ENCODE results near the gene CAMSAP1.

DNA sequence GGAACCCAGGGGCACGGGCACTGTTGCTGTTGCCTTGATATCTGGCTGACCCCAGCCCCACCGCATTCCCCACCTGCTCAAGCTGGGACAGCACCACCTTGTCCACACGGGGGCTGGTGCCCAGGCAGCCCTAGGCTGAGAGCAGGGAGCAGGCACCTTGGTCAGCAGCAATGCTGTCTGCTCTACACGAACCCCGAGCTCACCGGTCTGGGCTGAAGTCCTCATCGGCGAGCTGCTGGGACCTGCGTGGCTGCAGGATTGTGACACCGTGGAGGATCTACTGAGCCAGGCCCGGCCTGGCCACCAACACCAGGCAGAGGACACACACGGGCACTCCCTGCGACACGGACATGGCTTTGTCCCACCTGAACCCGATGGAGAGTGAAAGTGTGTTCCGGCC is 127.3 kb downstream of the CAMSAP1 start:
- TF ChIP-seq POLR2AphosphoS5 (IDR thresholded peaks at IDR 0.05; ENCODE audit: low read depth, low read length) (no peak), POLR2A (IDR thresholded peaks at IDR 0.05; ENCODE audit: low read depth, low read length) (no peak), POU2F2 (IDR thresholded peaks at IDR 0.05; ENCODE audit: low read depth, low read length) (no peak), TAF1 (IDR thresholded peaks at IDR 0.05; ENCODE audit: low read depth, low read length) (no peak), SPI1 (IDR thresholded peaks at IDR 0.05; ENCODE audit: low read depth, low read length) (no peak)

Measured in GM12891 (cell line).